Measurements from ENCODE around the gene MMP15. TPM values are rescaled to one million over a fixed set of nuclear protein-coding genes. Genes with fewer than 3 reads are reported as not detected.

Gene MMP15
- total and polyA plus RNA-seq, 8 donors: 25.3 to 63.5 (median 46.3) TPM

GRCh38 chr16:57991551-57992059 is 33.9 kb upstream of the MMP15 start:
- TF ChIP-seq CTCF (IDR thresholded peaks at IDR 0.05): no peak
- no peak overlapping the region for H3K27ac ChIP-seq
- no peaks in the 10 kb centered on the region for H3K9me3 ChIP-seq
- DNase-seq (peak in 2 of 4 donors; percentile 22 to 35), ATAC-seq (no peak)
- H3K4me3 ChIP-seq: no peak overlapping the region
- peaks cover 20 to 34% of the 10 kb centered on the region in 2 donors for H3K4me1 ChIP-seq
- peaks cover 0 to 21% of the 10 kb centered on the region in 2 donors for H3K36me3 ChIP-seq
- no peaks in the 10 kb centered on the region for H3K27me3 ChIP-seq
- intact Hi-C loops (cut with DNase I): no loop called here

GRCh38 chr16:57992084-57992483 is 33.5 kb upstream of the MMP15 start:
- Histone ChIP-seq H3K9me3 (no peaks in the 10 kb centered on the region), H3K4me3 (no peak overlapping the region), H3K36me3 (peaks cover 0 to 26% of the 10 kb centered on the region in 2 donors), H3K4me1 (peaks cover 20 to 36% of the 10 kb centered on the region in 2 donors), H3K27ac (peak overlapping the region; percentile 28 to 71), H3K27me3 (no peaks in the 10 kb centered on the region)
- ATAC-seq (no peak), DNase-seq (peak in 1 of 4 donors; percentile 37)
- TF ChIP-seq CTCF (IDR thresholded peaks at IDR 0.05): no peak
- intact Hi-C loops (cut with DNase I): no loop called here

- Histone ChIP-seq H3K4me1 (peaks cover 27 to 50% of the 10 kb centered on the region in 2 donors), H3K27ac (peak overlapping the region; percentile 55 to 71), H3K27me3 (no peaks in the 10 kb centered on the region), H3K9me3 (no peaks in the 10 kb centered on the region), H3K36me3 (peaks cover 0 to 36% of the 10 kb centered on the region in 2 donors), H3K4me3 (no peak overlapping the region)
- DNase-seq (peak in 2 of 4 donors; percentile 36 to 41), ATAC-seq (peak; percentile 15)
- intact Hi-C loops (cut with DNase I): no loop called here
- TF ChIP-seq CTCF (IDR thresholded peaks at IDR 0.05): no peak
Measured at GRCh38 chr16:57993438-57993837, 32.1 kb upstream of the MMP15 start.

- Histone ChIP-seq H3K36me3 (peaks cover 0 to 36% of the 10 kb centered on the region in 2 donors), H3K27me3 (no peaks in the 10 kb centered on the region), H3K4me3 (no peak overlapping the region), H3K4me1 (peaks cover 28 to 54% of the 10 kb centered on the region in 2 donors), H3K27ac (peak overlapping the region in 1 of 2 donors; percentile 55), H3K9me3 (no peaks in the 10 kb centered on the region)
- DNase-seq: peak in 1 of 4 donors; percentile 67
- TF ChIP-seq CTCF (IDR thresholded peaks at IDR 0.05): no peak
- intact Hi-C loops (cut with DNase I): no loop called here
- ATAC-seq: no peak
Measured at GRCh38 chr16:57993897-57994296, 31.7 kb upstream of the MMP15 start.

GRCh38 chr16:57994361-57994760 is 31.2 kb upstream of the MMP15 start:
- ATAC-seq (no peak), DNase-seq (peak in 1 of 4 donors; percentile 31)
- intact Hi-C loops (cut with DNase I): no loop called here
- H3K9me3 ChIP-seq: no peaks in the 10 kb centered on the region
- H3K4me1 ChIP-seq: peaks cover 30 to 59% of the 10 kb centered on the region in 2 donors
- peak overlapping the region in 1 of 2 donors; percentile 55 for H3K27ac ChIP-seq
- no peaks in the 10 kb centered on the region for H3K27me3 ChIP-seq
- H3K36me3 ChIP-seq: peaks cover 0 to 36% of the 10 kb centered on the region in 2 donors
- no peak for TF ChIP-seq CTCF (IDR thresholded peaks at IDR 0.05)
- no peak overlapping the region for H3K4me3 ChIP-seq
